ENCODE data around the gene SLC25A24. TPM values are rescaled to one million over a fixed set of nuclear protein-coding genes. Genes with fewer than 3 reads are reported as not detected.
"Not testable (repeated sequence)": the region's sequence is repeated elsewhere in the genome, so short reads cannot be mapped to it uniquely, and the experiment has no call there.

SLC25A24 gene
- total and polyA plus RNA-seq, 9 of the 15 experiments (the other 6 are each of a cell fraction or from before 2014, with no cell fraction given), result 6.9 to 34.9 (median 25.4) TPM

GRCh38 chr1:108132367-108132766, 67.8 kb downstream of the SLC25A24 start:
- WGBS (ENCODE audit: insufficient coverage, low coverage, missing lambda C conversion rate), result 13% methylated on average over 2 of the region's 2 CpGs
- H3K36me3 ChIP-seq (ENCODE audit: control insufficient read depth, insufficient read depth, low read length); H3K9me3 ChIP-seq (replicated peaks; ENCODE audit: control insufficient read depth, insufficient read depth, low read depth, low read length); ATAC-seq; POLR2A ChIA-PET; H3K79me2 ChIP-seq (ENCODE audit: control insufficient read depth, insufficient read depth, low read length); H2AFZ ChIP-seq (ENCODE audit: low read depth, low read length); H4K20me1 ChIP-seq (replicated peaks; ENCODE audit: control insufficient read depth, insufficient read depth, low read length); H3K9me1 ChIP-seq (ENCODE audit: control insufficient read depth, insufficient read depth, low read length); H3K4me2 ChIP-seq (ENCODE audit: insufficient read depth, low read length); CTCF ChIA-PET (ENCODE audit: low intra/inter-chr PET ratio); DNase-seq (ENCODE audit: extremely low read depth in 1 of 4, low spot score in 3 of 4); FAIRE-seq; H3K4me3 ChIP-seq; intact Hi-C loops (cut with micrococcal nuclease); H3K4me1 ChIP-seq (replicated peaks in 1 of 2; ENCODE audit: control insufficient read depth in 2 of 2, insufficient read depth in 2 of 2, low read length in 2 of 2); H3K9ac ChIP-seq (ENCODE audit: insufficient read depth in 1 of 2, low read depth in 2 of 2, low read length in 2 of 2); H3K27me3 ChIP-seq (ENCODE audit: control insufficient read depth in 2 of 2, insufficient read depth in 2 of 2, low read length in 2 of 2); BruUV-seq (replicated peaks); in situ Hi-C loops (cut with MboI); H3K27ac ChIP-seq (ENCODE audit: extremely low read depth, low read depth, low read length): not testable (repeated sequence)
- TF ChIP-seq ZFP36 (IDR thresholded peaks at IDR 0.05; ENCODE audit: low read depth, low read length, partially characterized antibody), result peak; percentile 6

GRCh38 chr1:108131281-108131680, 68.9 kb downstream of the SLC25A24 start:
- H2AFZ ChIP-seq (ENCODE audit: low read depth, low read length); H3K79me2 ChIP-seq (ENCODE audit: control insufficient read depth, insufficient read depth, low read length); H3K27me3 ChIP-seq (ENCODE audit: control insufficient read depth in 2 of 2, insufficient read depth in 2 of 2, low read length in 2 of 2); H3K4me3 ChIP-seq; H3K9me1 ChIP-seq (ENCODE audit: control insufficient read depth, insufficient read depth, low read length); H4K20me1 ChIP-seq (replicated peaks; ENCODE audit: control insufficient read depth, insufficient read depth, low read length); DNase-seq (ENCODE audit: extremely low read depth in 1 of 4, low spot score in 3 of 4); in situ Hi-C loops (cut with MboI); H3K4me1 ChIP-seq (replicated peaks in 1 of 2; ENCODE audit: control insufficient read depth in 2 of 2, insufficient read depth in 2 of 2, low read length in 2 of 2); H3K4me2 ChIP-seq (ENCODE audit: insufficient read depth, low read length); intact Hi-C loops (cut with micrococcal nuclease); BruUV-seq (replicated peaks); POLR2A ChIA-PET; H3K27ac ChIP-seq (ENCODE audit: extremely low read depth, low read depth, low read length); ATAC-seq; CTCF ChIA-PET (ENCODE audit: low intra/inter-chr PET ratio); H3K9ac ChIP-seq (ENCODE audit: insufficient read depth in 1 of 2, low read depth in 2 of 2, low read length in 2 of 2); H3K9me3 ChIP-seq (replicated peaks; ENCODE audit: control insufficient read depth, insufficient read depth, low read depth, low read length); FAIRE-seq; H3K36me3 ChIP-seq (ENCODE audit: control insufficient read depth, insufficient read depth, low read length): not testable (repeated sequence)
- 24% methylated on average over 1 of the region's 1 CpG for WGBS (ENCODE audit: insufficient coverage, low coverage, missing lambda C conversion rate)

All from K562 (cell line).